SU-DHL-6 (cell line): Measurements from ENCODE around the gene ZNF672.
"Not testable (repeated sequence)": the region's sequence is repeated elsewhere in the genome, so short reads cannot be mapped to it uniquely, and the experiment has no call there.

Experiments
- H2AFZ ChIP-seq: fragments of 200-600 bp; sonication (generic); 2 replicates; pipeline ENCODE4 v1.6.1; 2014; ENCODE audit warnings: low read depth, mild to moderate bottlenecking, moderate library complexity, mixed read lengths, antibody characterized with exemption, low read length; ENCODE audit not compliant: severe bottlenecking
- H3F3A ChIP-seq: fragments of 200-600 bp; shearing (Covaris generic); 2 replicates; pipeline ENCODE4 v1.6.0; 2016; ENCODE audit warnings: antibody characterized with exemption, mild to moderate bottlenecking; ENCODE audit not compliant: insufficient read depth
- H3K27ac ChIP-seq: fragments of 200-600 bp; sonication (generic); 2 replicates; pipeline ENCODE4 v1.5.1; 2016; ENCODE audit warnings: low read depth, mild to moderate bottlenecking, low read length, moderate library complexity, mixed read lengths
- H3K27me3 ChIP-seq: fragments of 200-600 bp; sonication (generic), shearing (Covaris generic); 2 replicates; pipeline ENCODE4 v1.6.0; 2014; ENCODE audit warnings: mild to moderate bottlenecking, low read length
- H3K36me3 ChIP-seq: fragments of 200-600 bp; sonication (generic); 2 replicates; pipeline ENCODE4 v1.6.1; 2014; ENCODE audit warnings: mild to moderate bottlenecking, low read length, mixed read lengths
- H3K4me2 ChIP-seq: fragments of 300-600, 200-600 bp; shearing (Covaris generic), sonication (generic); 2 replicates; pipeline ENCODE4 v1.6.0; 2014; ENCODE audit warnings: low read length, low read depth, mild to moderate bottlenecking; ENCODE audit not compliant: poor library complexity, severe bottlenecking
- H3K4me3 ChIP-seq: fragments of 200-600 bp; sonication (generic); 2 replicates; pipeline ENCODE4 v1.5.1; 2014; ENCODE audit warnings: antibody characterized with exemption, low read length, mild to moderate bottlenecking, mixed read lengths; ENCODE audit not compliant: insufficient read depth, poor library complexity, severe bottlenecking
- H3K79me2 ChIP-seq: fragments of 200-600 bp; sonication (generic); 2 replicates; pipeline ENCODE4 v1.6.1; 2014; ENCODE audit warnings: mild to moderate bottlenecking, low read length, moderate library complexity; ENCODE audit not compliant: insufficient read depth
- H3K9ac ChIP-seq: fragments of 200-600 bp; sonication (generic); 2 replicates; pipeline ENCODE4 v1.7.0; 2014; ENCODE audit warnings: mild to moderate bottlenecking, low read length
- H3K9me2 ChIP-seq: fragments of 200-600 bp; sonication (generic); replicated peaks from 2 replicates; pipeline ENCODE4 v1.6.1; 2014; ENCODE audit warnings: low read length; ENCODE audit not compliant: insufficient read depth
- H3K9me3 ChIP-seq: fragments of 200-600 bp; sonication (generic); 2 replicates; pipeline ENCODE4 v1.6.1; 2014; ENCODE audit warnings: low read length, mixed read lengths; ENCODE audit not compliant: insufficient read depth
- H4K20me1 ChIP-seq: fragments of 200-600 bp; sonication (generic); 2 replicates; pipeline ENCODE4 v1.6.1; 2014; ENCODE audit warnings: low read depth, mild to moderate bottlenecking, antibody characterized with exemption, low read length, moderate library complexity, mixed read lengths
- CTCF ChIP-seq: fragments of 200-600 bp; sonication (generic); IDR thresholded peaks from one replicate; pipeline ENCODE4 v1.5.1; 2017; ENCODE audit warnings: antibody characterized with exemption, mild to moderate bottlenecking, low read length, moderate library complexity; ENCODE audit not compliant: insufficient read depth, poor library complexity, severe bottlenecking
- EZH2phosphoT487 ChIP-seq: fragments of 200-600 bp; sonication (generic), shearing (Covaris generic); conservative IDR thresholded peaks from 2 replicates; pipeline ENCODE4 v1.6.1; 2018; ENCODE audit warnings: mild to moderate bottlenecking, antibody characterized with exemption, low read length, moderate library complexity, mixed read lengths

ZNF672 gene

GRCh38 chr1:248837781-248838356 is at the start of gene ZNF672:
Gene ZNF672 (plus strand): TSS chr1:248838224. CDS start chr1:248847275, 9,051 bp downstream.
- Histone ChIP-seq H3K27ac (peak within 1 kb of the TSS; percentile 87), H3K79me2 (peaks cover 35% of the 10 kb centered on the region), H2AFZ (peak within 1 kb of the TSS; percentile 42), H3K4me2 (peak within 1 kb of the TSS; percentile 77), H3K36me3 (no peaks in the 10 kb centered on the region), H3K27me3 (no peaks in the 10 kb centered on the region), H3K9me3 (no peaks in the 10 kb centered on the region), H4K20me1 (no peaks in the 10 kb centered on the region), H3K9ac (peak within 1 kb of the TSS; percentile 97), H3K9me2 (no peaks in the 10 kb centered on the region), H3F3A (no peaks in the 10 kb centered on the region), H3K4me3 (peak within 1 kb of the TSS; percentile 65)
- TF ChIP-seq EZH2phosphoT487, result no peak
- no peak for TF ChIP-seq CTCF

GRCh38 chr1:248788327-248788726 is 49.7 kb upstream of the ZNF672 start:
- Histone ChIP-seq H3K9ac (no peak overlapping the region), H3K27me3 (no peaks in the 10 kb centered on the region), H3K36me3 (no peaks in the 10 kb centered on the region), H3K27ac (no peak overlapping the region), H3F3A (no peaks in the 10 kb centered on the region), H3K4me2 (no peak overlapping the region), H3K9me3 (no peaks in the 10 kb centered on the region), H3K79me2 (no peaks in the 10 kb centered on the region), H4K20me1 (no peaks in the 10 kb centered on the region), H3K4me3 (no peak overlapping the region), H2AFZ (no peak overlapping the region), H3K9me2 (no peaks in the 10 kb centered on the region)
- TF ChIP-seq CTCF (no peak), EZH2phosphoT487 (no peak)

DNA sequence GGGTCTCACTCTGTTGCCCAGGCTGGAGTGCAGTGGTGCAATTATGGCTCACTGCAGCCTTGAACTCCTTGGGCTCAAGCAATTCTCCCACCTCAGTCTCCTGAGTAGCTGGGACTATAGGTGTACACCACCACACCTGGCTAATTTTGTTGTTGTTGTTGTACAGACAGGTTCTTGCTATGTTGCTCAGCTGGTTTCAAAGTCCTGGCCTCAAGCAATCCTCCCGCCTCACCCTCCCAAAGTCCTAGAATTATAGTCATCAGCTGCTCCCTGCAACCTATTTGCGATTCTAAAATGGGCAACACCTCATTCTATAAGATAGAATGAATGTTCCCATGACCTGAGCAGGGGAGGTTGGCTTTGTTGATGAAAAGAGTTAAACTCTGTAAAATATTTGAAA is 48.7 kb upstream of the ZNF672 start:
- not testable (repeated sequence) for H3K4me2 ChIP-seq, H4K20me1 ChIP-seq, H3K79me2 ChIP-seq, H3K9ac ChIP-seq, H3K9me3 ChIP-seq, H3F3A ChIP-seq, H3K9me2 ChIP-seq, H3K4me3 ChIP-seq, H3K27ac ChIP-seq, H2AFZ ChIP-seq, H3K27me3 ChIP-seq, H3K36me3 ChIP-seq

DNA sequence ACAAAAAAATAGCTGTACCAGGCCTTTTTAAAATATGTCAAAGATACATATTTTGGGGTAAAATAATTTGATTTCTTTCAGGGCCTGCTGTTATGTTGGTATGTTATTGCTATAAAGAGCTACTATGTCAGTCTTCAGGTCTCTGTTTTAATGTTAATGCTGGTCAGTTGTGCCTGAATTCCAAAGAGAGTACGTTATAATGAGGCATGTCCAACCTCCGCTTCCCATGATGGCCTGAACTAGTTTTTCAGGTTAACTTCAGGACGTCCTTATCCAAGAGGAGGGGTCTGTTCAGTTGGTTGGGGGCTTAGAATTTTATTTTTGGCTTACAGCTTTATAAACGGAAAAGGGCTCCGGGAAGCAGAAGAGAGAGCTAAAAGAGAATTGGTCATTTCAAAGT is 47.6 kb upstream of the ZNF672 start:
- no peaks in the 10 kb centered on the region for H3K27me3 ChIP-seq
- H3K9me3 ChIP-seq, result no peaks in the 10 kb centered on the region
- TF ChIP-seq CTCF (no peak), EZH2phosphoT487 (no peak)
- no peak overlapping the region for H2AFZ ChIP-seq
- H3K36me3 ChIP-seq, result no peaks in the 10 kb centered on the region
- H3K79me2 ChIP-seq, result no peaks in the 10 kb centered on the region
- no peak overlapping the region for H3K27ac ChIP-seq
- H4K20me1 ChIP-seq, result no peaks in the 10 kb centered on the region
- H3K9me2 ChIP-seq, result no peaks in the 10 kb centered on the region
- no peak overlapping the region for H3K9ac ChIP-seq
- no peak overlapping the region for H3K4me3 ChIP-seq
- no peak overlapping the region for H3K4me2 ChIP-seq
- H3F3A ChIP-seq, result no peaks in the 10 kb centered on the region
